ENCODE measurements around the gene BCL3.
A peak's percentile ranks its signal among the peaks of the same experiment; 100 is the strongest.
"Not testable (repeated sequence)": the region's sequence is repeated elsewhere in the genome, so short reads cannot be mapped to it uniquely, and the experiment has no call there.

BCL3 gene

GRCh38 chr19:44721369-44721768 is 27.1 kb upstream of the BCL3 start:
- not testable (repeated sequence) for DNase-seq

- DNase-seq: peak; percentile 83
These were observed 26.1 kb upstream of the BCL3 start for GRCh38 chr19:44722131-44723121.

- no peak for DNase-seq
These were observed 25.1 kb upstream of the BCL3 start for GRCh38 chr19:44723299-44723951.

GRCh38 chr19:44723952-44724319 is 24.6 kb upstream of the BCL3 start:
- peak; percentile 95 for DNase-seq

- DNase-seq: no peak
These were observed 23.3 kb upstream of the BCL3 start for GRCh38 chr19:44725251-44725650.

GRCh38 chr19:44725684-44726083 is 22.8 kb upstream of the BCL3 start:
- DNase-seq: no peak

- no peak for DNase-seq
These were observed 22.0 kb upstream of the BCL3 start for GRCh38 chr19:44726465-44726864.

GRCh38 chr19:44728178-44728577 is 20.3 kb upstream of the BCL3 start:
- DNase-seq: no peak

GRCh38 chr19:44729516-44730033 is 18.9 kb upstream of the BCL3 start:
- DNase-seq: no peak

GRCh38 chr19:44731081-44731480 is 17.4 kb upstream of the BCL3 start:
- no peak for DNase-seq

- DNase-seq: no peak
These were observed 16.9 kb upstream of the BCL3 start for GRCh38 chr19:44731622-44732021.

GRCh38 chr19:44732235-44733014 is 16.1 kb upstream of the BCL3 start:
- DNase-seq: peak; percentile 30

- no peak for DNase-seq
These were observed 14.2 kb upstream of the BCL3 start for GRCh38 chr19:44734357-44734756.

- DNase-seq: no peak
These were observed 13.5 kb upstream of the BCL3 start for GRCh38 chr19:44735011-44735410.

- DNase-seq: no peak
These were observed 11.1 kb upstream of the BCL3 start for GRCh38 chr19:44737238-44738071.

GRCh38 chr19:44738136-44738535 is 10.4 kb upstream of the BCL3 start:
- DNase-seq: no peak

- no peak for DNase-seq
These were observed 9.6 kb upstream of the BCL3 start for GRCh38 chr19:44738603-44739558.

- DNase-seq: peak; percentile 51
These were observed 8.1 kb upstream of the BCL3 start for GRCh38 chr19:44740351-44740824.

- no peak for DNase-seq
These were observed 7.2 kb upstream of the BCL3 start for GRCh38 chr19:44741258-44741731.

GRCh38 chr19:44741841-44742329 is 6.6 kb upstream of the BCL3 start:
- peak; percentile 99 for DNase-seq
